Right lobe of liver (tissue), 6 donors: ENCODE results near the gene ARFIP2. TPM values are rescaled to one million over a fixed set of nuclear protein-coding genes. Genes with fewer than 3 reads are reported as not detected.

Source experiments
- ATAC-seq, 4 donors: fragments of 200-7000 bp; cut with Tn5 transposase; one replicate each; pipeline ENCODE4 v1.9.1; 2020; ENCODE audit warnings: mild to moderate bottlenecking in 4 of 4, moderate library complexity in 4 of 4
- DNase-seq, 3 donors: peaks; one replicate each; pipeline ENCODE4 v3.0.0-alpha.2; 2020
- H3K27ac ChIP-seq, 3 donors: fragments of 200-600 bp; one replicate each; pipeline ENCODE4 v1.8.0; 2022
- H3K27me3 ChIP-seq, 2 donors: fragments of 200-600 bp; one replicate each; pipeline ENCODE4 v1.8.0; 2022
- H3K36me3 ChIP-seq, 4 donors: fragments of 200-600 bp; sonication (generic) in 1 of 4; one replicate each; pipeline versions ENCODE4 v1.5.1 to v1.8.0; 2017 to 2022; ENCODE audit warnings: control low read depth in 1 of 4
- H3K4me1 ChIP-seq, 4 donors: fragments of 200-600 bp; sonication (generic) in 1 of 4; one replicate each; pipeline versions ENCODE4 v1.5.1 to v1.8.0; 2017 to 2022; ENCODE audit warnings: control low read depth in 1 of 4
- H3K4me3 ChIP-seq, 3 donors: fragments of 200-600 bp; one replicate each; pipeline ENCODE4 v1.8.0; 2022
- H3K9me3 ChIP-seq, 4 donors: fragments of 200-600 bp; sonication (generic) in 1 of 4; one replicate each; pipeline versions ENCODE4 v1.5.1 to v1.8.0; 2017 to 2022; ENCODE audit warnings: control low read depth in 1 of 4
- POLR2A ChIP-seq: fragments of 450-650 bp; IDR thresholded peaks from one replicate; pipeline ENCODE4 v1.6.1; 2017; ENCODE audit warnings: antibody characterized with exemption, mild to moderate bottlenecking
- WGBS: methylation state at CpG from one replicate; pipeline ENCODE4 v1.1.6; 2018; ENCODE audit warnings: low coverage, low lambda C conversion rate; ENCODE audit not compliant: insufficient coverage; ENCODE audit errors: missing lambda C conversion rate; 5-methylcytosine and 5-hydroxymethylcytosine counted together
- intact Hi-C, 2 donors: fragments of 100-400 bp; cut with DNase I; formaldehyde crosslinking; loops; one replicate each; pipeline versions ENCODE4 v1.11.2 to v1.14.1; 2022
- total RNA-seq, 6 experiments: library from RNA; depleted of rRNA in 2 of 6; stranded (reverse); fragments of >200 nt in 2 of 6; fragmentation: NEBNext Ultra II Directional in 3 of 6; extraction: Animal tissue kit (Norgen Biotek cat#: 25700) in 3 of 6; gene quantifications; one replicate each; pipeline versions ENCODE4 v1.1.0 to v1.2.4, GENCODE V29; 2016 to 2023
- TF ChIP-seq, protein P1 (sequence below), 4 donors: fragments of 200-600 bp in 3 of 4; fragments of 450-650 bp in 1 of 4; IDR thresholded peaks; one replicate each; pipeline versions ENCODE4 v1.5.1 to v1.8.0; 2016 to 2022; ENCODE audit warnings: antibody characterized with exemption in 4 of 4, mild to moderate bottlenecking in 2 of 4
- donor health status: DM: no; HTN: yes; CAD: no.
- donor health status: DM: no; HTN: no; CAD: no.
- donor health status: DM: no; HTN: no; CAD: no.
- donor health status: DM: no; HTN: yes; CAD: no.
- donor health status: DM: no; HTN: yes; CAD: no.

The ARFIP2 gene
- total RNA-seq, 6 experiments from 2014 or later, result 14.6 to 33.3 (median 23.1) TPM

DNA sequence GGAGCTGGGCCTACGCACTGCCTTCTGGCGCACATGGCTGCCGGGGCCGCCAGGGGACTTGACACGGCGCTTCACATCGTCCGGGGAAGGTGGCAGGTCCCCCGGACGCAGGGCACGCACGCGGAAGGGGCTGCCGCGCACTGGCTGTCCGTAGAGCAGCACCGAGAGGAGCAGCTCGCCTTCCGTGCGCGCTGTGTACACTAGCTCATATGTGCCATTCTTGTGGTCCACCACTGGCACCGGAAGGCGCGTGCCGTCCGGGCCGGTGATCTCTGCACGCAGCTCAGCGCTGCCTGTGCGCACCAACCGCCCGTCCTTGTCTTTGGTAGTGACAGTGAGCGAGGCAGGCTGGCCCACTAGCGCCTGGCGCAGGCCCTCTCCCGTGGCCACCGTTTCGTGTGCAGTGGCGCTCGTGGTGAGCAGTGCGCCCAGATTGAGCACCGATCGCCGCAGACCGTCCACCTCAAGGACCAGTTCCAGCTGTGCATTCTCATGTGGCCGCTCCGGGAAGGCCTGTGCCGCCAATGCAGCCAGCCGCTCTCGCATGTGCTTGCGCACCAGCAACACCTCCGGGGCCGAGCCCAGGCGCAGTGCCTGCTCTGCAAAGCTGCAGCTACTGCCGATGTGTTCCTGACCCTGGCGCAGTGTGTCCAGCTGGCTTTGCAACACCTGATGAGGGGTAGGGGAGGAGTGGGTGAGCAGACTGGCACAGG, 24.6 kb downstream of the ARFIP2 start:
- intact Hi-C loops, result no loop called here
- peak in 1 of 4 donors; percentile 10 for ATAC-seq
- no peak overlapping the region for H3K4me3 ChIP-seq
- no peaks in the 10 kb centered on the region for H3K9me3 ChIP-seq
- H3K36me3 ChIP-seq, result peaks cover 0 to 16% (median 11%) of the 10 kb centered on the region in 4 donors
- 100% methylated on average over 10 of the region's 56 CpGs for WGBS
- no peaks in the 10 kb centered on the region for H3K27me3 ChIP-seq
- H3K4me1 ChIP-seq, result no peaks in the 10 kb centered on the region
- TF ChIP-seq POLR2A, result no peak
- TF ChIP-seq, protein P1, sequence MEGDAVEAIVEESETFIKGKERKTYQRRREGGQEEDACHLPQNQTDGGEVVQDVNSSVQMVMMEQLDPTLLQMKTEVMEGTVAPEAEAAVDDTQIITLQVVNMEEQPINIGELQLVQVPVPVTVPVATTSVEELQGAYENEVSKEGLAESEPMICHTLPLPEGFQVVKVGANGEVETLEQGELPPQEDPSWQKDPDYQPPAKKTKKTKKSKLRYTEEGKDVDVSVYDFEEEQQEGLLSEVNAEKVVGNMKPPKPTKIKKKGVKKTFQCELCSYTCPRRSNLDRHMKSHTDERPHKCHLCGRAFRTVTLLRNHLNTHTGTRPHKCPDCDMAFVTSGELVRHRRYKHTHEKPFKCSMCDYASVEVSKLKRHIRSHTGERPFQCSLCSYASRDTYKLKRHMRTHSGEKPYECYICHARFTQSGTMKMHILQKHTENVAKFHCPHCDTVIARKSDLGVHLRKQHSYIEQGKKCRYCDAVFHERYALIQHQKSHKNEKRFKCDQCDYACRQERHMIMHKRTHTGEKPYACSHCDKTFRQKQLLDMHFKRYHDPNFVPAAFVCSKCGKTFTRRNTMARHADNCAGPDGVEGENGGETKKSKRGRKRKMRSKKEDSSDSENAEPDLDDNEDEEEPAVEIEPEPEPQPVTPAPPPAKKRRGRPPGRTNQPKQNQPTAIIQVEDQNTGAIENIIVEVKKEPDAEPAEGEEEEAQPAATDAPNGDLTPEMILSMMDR (IDR thresholded peaks at IDR 0.05), result no peak
- no peak overlapping the region for H3K27ac ChIP-seq
- no peak for DNase-seq

GRCh38 chr11:6455070-6455469, 26.1 kb downstream of the ARFIP2 start:
- H3K4me1 ChIP-seq, result no peaks in the 10 kb centered on the region
- H3K27me3 ChIP-seq, result no peaks in the 10 kb centered on the region
- no peak for TF ChIP-seq POLR2A
- TF ChIP-seq, protein P1 (IDR thresholded peaks at IDR 0.05), result no peak
- no peak overlapping the region for H3K27ac ChIP-seq
- intact Hi-C loops, result no loop called here
- 83% methylated on average over 2 of the region's 2 CpGs for WGBS
- peaks cover 0 to 28% (median 15%) of the 10 kb centered on the region in 4 donors for H3K36me3 ChIP-seq
- no peaks in the 10 kb centered on the region for H3K9me3 ChIP-seq
- DNase-seq (no peak), ATAC-seq (no peak)
- no peak overlapping the region for H3K4me3 ChIP-seq

GRCh38 chr11:6453152-6453551, 28.0 kb downstream of the ARFIP2 start:
- Histone ChIP-seq H3K4me1 (no peaks in the 10 kb centered on the region), H3K9me3 (no peaks in the 10 kb centered on the region), H3K27me3 (no peaks in the 10 kb centered on the region), H3K4me3 (no peak overlapping the region), H3K36me3 (peaks cover 0 to 28% (median 17%) of the 10 kb centered on the region in 4 donors), H3K27ac (no peak overlapping the region)
- intact Hi-C loops, result no loop called here
- TF ChIP-seq POLR2A, result no peak
- TF ChIP-seq, protein P1 (IDR thresholded peaks at IDR 0.05), result no peak
- ATAC-seq (no peak), DNase-seq (no peak)
- 91% methylated on average over 1 of the region's 2 CpGs for WGBS

DNA sequence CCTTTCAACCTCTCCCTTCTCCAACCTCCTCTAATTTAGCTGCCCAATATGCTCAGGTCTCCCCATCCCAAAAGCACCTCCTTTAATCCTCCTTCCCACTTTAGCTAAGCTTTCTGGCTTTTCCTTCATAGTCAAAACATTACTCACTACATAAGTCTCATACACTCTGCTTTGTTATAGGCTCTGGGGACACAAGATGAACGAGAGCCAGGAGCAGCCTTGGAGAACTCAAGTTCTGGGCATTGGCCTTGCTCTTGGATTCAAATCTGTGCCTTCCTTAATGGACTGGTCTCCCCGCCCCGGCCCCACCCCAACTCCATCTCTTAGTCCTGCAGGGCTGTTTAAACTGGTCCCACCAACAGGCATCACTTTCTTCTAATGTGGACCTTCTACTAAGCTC, 28.9 kb downstream of the ARFIP2 start:
- DNase-seq, result no peak
- Histone ChIP-seq H3K9me3 (no peaks in the 10 kb centered on the region), H3K27me3 (no peaks in the 10 kb centered on the region), H3K27ac (no peak overlapping the region), H3K36me3 (peaks cover 0 to 28% (median 16%) of the 10 kb centered on the region in 4 donors), H3K4me1 (no peaks in the 10 kb centered on the region), H3K4me3 (no peak overlapping the region)
- WGBS, result 91% methylated on average over 3 of the region's 3 CpGs
- ATAC-seq, result no peak
- intact Hi-C loops, result no loop called here
- TF ChIP-seq, protein P1 (IDR thresholded peaks at IDR 0.05), result no peak
- TF ChIP-seq POLR2A, result no peak
